Naive thymus-derived CD4-positive, alpha-beta T cell (primary cell): ENCODE measurements around the gene HPSE. TPM values are rescaled to one million over a fixed set of nuclear protein-coding genes. Genes with fewer than 3 reads are reported as not detected.

ENCODE experiments used
- ATAC-seq: fragments of 150-1000 bp; cut with Tn5 transposase; 2 replicates; pipeline ENCODE4 v1.10.0; 2021; ENCODE audit warnings: mild to moderate bottlenecking, moderate library complexity
- CTCF ChIA-PET: fragments of 350-600 bp; sonication (Branson Sonifier 250); formaldehyde crosslinking; loops from one replicate; lab custom pipeline; 2021; ENCODE audit warnings: antibody characterized with exemption; lab: Charles Lee
- POLR2A ChIA-PET: fragments of 350-600 bp; sonication (Branson Sonifier 250); formaldehyde crosslinking; loops from one replicate; lab custom pipeline; 2021; ENCODE audit warnings: antibody characterized with exemption, inconsistent platforms; lab: Charles Lee
- DNase-seq, 9 donors: peaks; one replicate each; pipeline versions ENCODE4 v3.0.0 to v3.0.0-alpha.2; 2020 to 2022; ENCODE audit warnings: mixed read lengths in 1 of 9
- H3K27ac ChIP-seq: one replicate; pipeline ENCODE4 v1.7.0; 2013; ENCODE audit warnings: mild to moderate bottlenecking, low read depth, low read length, moderate library complexity
- H3K27me3 ChIP-seq, 2 donors: one replicate each; pipeline ENCODE4 v1.7.0; 2013; ENCODE audit warnings: low read length in 2 of 2, mild to moderate bottlenecking in 2 of 2, moderate library complexity in 2 of 2; ENCODE audit not compliant: control insufficient read depth in 2 of 2, insufficient read depth in 2 of 2
- H3K36me3 ChIP-seq, 3 experiments: 1 replicate in 2 of 3; 2 replicates in 1 of 3; pipeline ENCODE4 v1.7.0; 2013; ENCODE audit warnings: low read length in 3 of 3, mild to moderate bottlenecking in 3 of 3, moderate library complexity in 1 of 3; ENCODE audit not compliant: insufficient read depth in 3 of 3, control insufficient read depth in 2 of 3
- H3K4me1 ChIP-seq, 2 donors: one replicate each; pipeline ENCODE4 v1.7.0; 2013; ENCODE audit warnings: low read length in 2 of 2, mild to moderate bottlenecking in 2 of 2, moderate library complexity in 1 of 2; ENCODE audit not compliant: control insufficient read depth in 2 of 2, insufficient read depth in 2 of 2
- H3K4me3 ChIP-seq: 2 replicates; pipeline ENCODE4 v1.7.0; 2013; ENCODE audit warnings: mild to moderate bottlenecking, low read length
- H3K9me3 ChIP-seq, 3 experiments: 1 replicate in 2 of 3; 2 replicates in 1 of 3; pipeline ENCODE4 v1.7.0; 2013; ENCODE audit warnings: low read length in 3 of 3; ENCODE audit not compliant: control insufficient read depth in 2 of 3
- H3K27ac Mint-ChIP-seq, 9 donors: one replicate each; pipeline ENCODE4 v1.8.0; 2020 to 2022; ENCODE audit warnings: mixed read lengths in 9 of 9, mild to moderate bottlenecking in 8 of 9, moderate library complexity in 5 of 9, inconsistent platforms in 2 of 9
- H3K27me3 Mint-ChIP-seq, 5 donors: one replicate each; pipeline ENCODE4 v1.8.0; 2021 to 2022; ENCODE audit warnings: mixed read lengths in 5 of 5, mild to moderate bottlenecking in 1 of 5
- H3K36me3 Mint-ChIP-seq, 5 donors: one replicate each; pipeline ENCODE4 v1.8.0; 2020 to 2022; ENCODE audit warnings: mixed read lengths in 5 of 5, mild to moderate bottlenecking in 3 of 5, inconsistent platforms in 1 of 5
- H3K4me1 Mint-ChIP-seq, 7 donors: one replicate each; pipeline ENCODE4 v1.8.0; 2020 to 2022; ENCODE audit warnings: mixed read lengths in 7 of 7, mild to moderate bottlenecking in 3 of 7, inconsistent platforms in 1 of 7
- H3K4me3 Mint-ChIP-seq, 10 donors: one replicate each; pipeline ENCODE4 v1.8.0; 2020 to 2022; ENCODE audit warnings: mild to moderate bottlenecking in 10 of 10, mixed read lengths in 10 of 10, moderate library complexity in 6 of 10, inconsistent platforms in 2 of 10
- H3K9me3 Mint-ChIP-seq, 11 donors: one replicate each; pipeline ENCODE4 v1.8.0; 2020 to 2022; ENCODE audit warnings: mixed read lengths in 11 of 11, mild to moderate bottlenecking in 4 of 11, inconsistent platforms in 1 of 11, moderate library complexity in 1 of 11
- intact Hi-C, 2 donors: fragments of 100-400 bp; cut with micrococcal nuclease; formaldehyde crosslinking; loops; one replicate each; pipeline ENCODE4 v1.15.1; 2023
- polyA plus RNA-seq, 2 donors: library from polyadenylated mRNA; unstranded; fragments of 300-500 nt; fragmentation: Illumina TruSeq; gene quantifications; one replicate each; pipeline ENCODE4 v1.2.3, GENCODE V29; 2021
- total RNA-seq, 6 experiments: library from RNA in 5 of 6; stranded (reverse) in 5 of 6; gene quantifications; 1 replicate in 5 of 6; 2 replicates in 1 of 6; pipeline ENCODE4 v1.2.3 and lab custom pipeline; 2021 to 2026

HPSE gene
- total and polyA plus RNA-seq, 7 experiments from 2014 or later, result 3.8 to 16.2 (median 6.3) TPM

DNA sequence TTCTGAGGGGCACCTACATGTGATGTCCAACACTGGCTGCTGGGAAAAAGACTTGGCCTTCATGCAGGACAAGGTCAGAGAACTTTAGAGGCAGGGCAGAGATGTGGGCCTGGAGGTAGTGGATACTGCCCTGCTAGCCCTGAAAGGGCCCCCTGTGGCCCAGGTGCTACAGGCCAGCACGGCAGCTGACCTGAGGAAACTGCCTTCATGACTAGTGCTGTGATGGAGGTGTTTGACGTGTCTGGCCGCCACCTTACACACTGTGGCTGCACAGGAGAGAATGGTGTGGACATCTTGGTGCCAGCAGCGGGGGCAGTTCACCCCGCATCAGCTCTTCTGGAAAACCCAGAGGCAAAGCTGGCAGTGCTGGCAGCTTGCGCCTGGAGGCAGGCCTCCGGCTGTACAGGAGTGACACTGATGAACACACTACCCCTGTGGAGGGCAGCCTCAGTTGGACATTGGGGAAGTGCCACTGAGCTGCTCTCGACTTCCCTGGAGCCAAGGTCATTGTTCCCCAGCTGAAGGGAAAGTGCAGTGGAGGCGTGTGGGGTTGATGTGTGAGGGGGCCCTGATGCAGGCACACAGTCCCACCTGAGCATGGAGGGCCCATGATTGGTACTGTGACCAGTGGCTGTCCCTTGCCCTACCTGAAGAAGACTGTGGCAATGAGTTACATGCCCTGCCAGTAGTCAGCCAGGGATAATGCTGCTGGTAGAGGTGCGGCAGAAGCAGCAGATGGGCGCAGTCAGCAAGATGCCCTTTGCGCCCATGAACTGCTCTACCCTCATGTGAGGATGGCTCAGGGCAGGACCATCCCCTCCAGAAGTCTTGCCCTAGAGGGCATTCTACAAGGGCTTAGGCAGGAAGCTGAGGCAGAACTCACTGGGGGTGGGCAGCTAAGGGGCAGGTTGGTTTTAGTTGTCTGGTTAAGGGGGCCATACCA, 87.0 kb downstream of the HPSE start:
- Mint-ChIP-seq H3K4me3 (no peak overlapping the region), H3K36me3 (peaks cover 0 to 55% (median 5%) of the 10 kb centered on the region in 5 donors)

More for the DNA sequence above, 87.0 kb downstream of the HPSE start:
- ChIA-PET CTCF (interaction anchor here (0.6 to 1.6 kb wide), 3 partner anchors 137 to 176 kb away, joined by 3 to 7 read pairs (median 4); no protein-coding TSS in a partner anchor), POLR2A (interaction anchor here (1.1 kb wide), 1 partner anchor 173 kb away, joined by 3 read pairs; no protein-coding TSS in a partner anchor)
- Histone ChIP-seq H3K4me1 (peaks cover 7 to 11% of the 10 kb centered on the region in 2 donors), H3K9me3 (no peaks in the 10 kb centered on the region), H3K36me3 (no peaks in the 10 kb centered on the region), H3K27me3 (no peaks in the 10 kb centered on the region), H3K27ac (no peak overlapping the region), H3K4me3 (no peak overlapping the region)
- Mint-ChIP-seq H3K4me1 (peaks cover 19 to 51% (median 28%) of the 10 kb centered on the region in 7 donors), H3K27ac (no peak overlapping the region), H3K27me3 (peaks cover 0 to 46% (median 0%) of the 10 kb centered on the region in 5 donors), H3K9me3 (peaks cover 0 to 16% (median 0%) of the 10 kb centered on the region in 11 donors)
- ATAC-seq, result no peak
- DNase-seq, result no peak
- intact Hi-C loops, result no loop called here

Other genes with a start within 250 kb of the HPSE start
- gene PLAC8, start 220.1 kb downstream of the HPSE start, total RNA-seq, result 100 to 1,000 TPM; 204 to 340 (median 247) TPM
- 100 to 1,000 TPM; 336 to 634 TPM for gene PLAC8, start 220.1 kb downstream of the HPSE start, polyA plus RNA-seq
- 10 to 100 TPM in 3 of 5 experiments, 1 to 10 TPM in 2; 7.2 to 12.7 (median 10.2) TPM for gene COQ2, start 50.0 kb downstream of the HPSE start, total RNA-seq
- gene COQ2, start 50.0 kb downstream of the HPSE start, polyA plus RNA-seq, result 1 to 10 TPM; 3.6 to 4.3 TPM
- 10 to 100 TPM; 14.1 to 53.9 (median 40.4) TPM for gene HELQ, start 121.0 kb upstream of the HPSE start, total RNA-seq
- 10 to 100 TPM; 28.6 to 30.5 TPM for gene HELQ, start 121.0 kb upstream of the HPSE start, polyA plus RNA-seq
- gene MRPS18C, start 121.2 kb upstream of the HPSE start, total RNA-seq, result 10 to 100 TPM; 18.4 to 56.1 (median 46.7) TPM
- 10 to 100 TPM; 57.3 to 63.4 TPM for gene MRPS18C, start 121.2 kb upstream of the HPSE start, polyA plus RNA-seq
- gene ABRAXAS1, start 150.3 kb upstream of the HPSE start, total RNA-seq, result 10 to 100 TPM; 13.9 to 47.6 (median 24.9) TPM
- 10 to 100 TPM; 15.4 to 19.2 TPM for gene ABRAXAS1, start 150.3 kb upstream of the HPSE start, polyA plus RNA-seq
- gene GPAT3, start 201.3 kb upstream of the HPSE start, total RNA-seq, result 10 to 100 TPM in 1 of 5 experiments, 1 to 10 TPM in 4; 3.0 to 14.6 (median 5.8) TPM
- gene GPAT3, start 201.3 kb upstream of the HPSE start, polyA plus RNA-seq, result 1 to 10 TPM; 1.5 to 3.5 TPM